Prostate gland (tissue), 2 donors: ENCODE results near the gene SLCO3A1. TPM values are rescaled to one million over a fixed set of nuclear protein-coding genes. Genes with fewer than 3 reads are reported as not detected.

Source experiments
- DNase-seq: peaks from one replicate; pipeline ENCODE4 v3.0.0-alpha.2; 2019; ENCODE audit warnings: low spot score
- H3K27ac ChIP-seq, 2 donors: fragments of 200-600 bp; sonication (generic); 2 replicates each; pipeline ENCODE4 v1.5.1; 2017 to 2019
- H3K27me3 ChIP-seq: fragments of 200-600 bp; sonication (generic); replicated peaks from 2 replicates; pipeline ENCODE4 v1.5.1; 2019; ENCODE audit not compliant: insufficient read depth
- H3K36me3 ChIP-seq, 2 donors: fragments of 200-600 bp; sonication (generic); 1 replicate in 1 of 2; 2 replicates in 1 of 2; pipeline versions ENCODE4 v1.5.1 to v1.8.1; 2017 to 2019
- H3K4me1 ChIP-seq: fragments of 200-600 bp; sonication (generic); replicated peaks from 2 replicates; pipeline ENCODE4 v1.5.1; 2019
- H3K4me3 ChIP-seq, 2 donors: fragments of 200-600 bp; sonication (generic); 2 replicates each; pipeline ENCODE4 v1.5.1; 2017 to 2019
- H3K9me3 ChIP-seq: fragments of 200-600 bp; sonication (generic); 2 replicates; pipeline ENCODE4 v1.5.1; 2017
- CTCF ChIP-seq, 4 experiments: fragments of 200-600 bp in 2 of 4; fragments of 450-650 bp in 2 of 4; sonication (generic) in 2 of 4; IDR thresholded peaks; 1 replicate in 3 of 4; 2 replicates in 1 of 4; pipeline ENCODE4 v1.5.1; 2016 to 2019; ENCODE audit warnings: antibody characterized with exemption in 4 of 4, mild to moderate bottlenecking in 2 of 4, moderate library complexity in 2 of 4
- POLR2A ChIP-seq: fragments of 450-650 bp; IDR thresholded peaks from one replicate; pipeline ENCODE4 v1.6.1; 2016; ENCODE audit warnings: antibody characterized with exemption, mild to moderate bottlenecking
- POLR2AphosphoS5 ChIP-seq: sonication (generic); formaldehyde crosslinking; IDR thresholded peaks from one replicate; pipeline ENCODE4 v1.6.1; 2017; ENCODE audit warnings: antibody characterized with exemption
- WGBS: methylation state at CpG from one replicate; pipeline ENCODE4 v1.1.5; 2018; 5-methylcytosine and 5-hydroxymethylcytosine counted together
- intact Hi-C: fragments of 100-400 bp; cut with DNase I; formaldehyde crosslinking; loops from one replicate; pipeline ENCODE4 v1.14.2; 2022
- total RNA-seq, 2 donors: library from RNA; depleted of rRNA; stranded (reverse); fragments of >200 nt; gene quantifications; one replicate each; pipeline ENCODE4 v1.1.0, GENCODE V29; 2016

Gene SLCO3A1
- total RNA-seq, 2 donors from 2014 or later: 7.4 to 35.3 TPM

GRCh38 chr15:92121047-92121446 lies 267.5 kb downstream of the SLCO3A1 start:
- TF ChIP-seq CTCF (IDR thresholded peaks at IDR 0.05): no peak
- TF ChIP-seq POLR2A: no peak
- no peak for TF ChIP-seq POLR2AphosphoS5
- H3K4me1 ChIP-seq: peaks cover 3% of the 10 kb centered on the region
- no peaks in the 10 kb centered on the region for H3K36me3 ChIP-seq
- no peak overlapping the region for H3K4me3 ChIP-seq
- H3K27ac ChIP-seq: no peak overlapping the region
- no peaks in the 10 kb centered on the region for H3K9me3 ChIP-seq
- no peak for DNase-seq
- intact Hi-C loops: no loop called here
- no peaks in the 10 kb centered on the region for H3K27me3 ChIP-seq

- DNase-seq: no peak
- Histone ChIP-seq H3K27me3 (no peaks in the 10 kb centered on the region), H3K27ac (no peak overlapping the region), H3K9me3 (no peaks in the 10 kb centered on the region), H3K36me3 (no peaks in the 10 kb centered on the region), H3K4me1 (peaks cover 3% of the 10 kb centered on the region), H3K4me3 (no peak overlapping the region)
- no peak for TF ChIP-seq POLR2AphosphoS5
- no peak for TF ChIP-seq CTCF (IDR thresholded peaks at IDR 0.05)
- TF ChIP-seq POLR2A: no peak
- 100% methylated on average over 2 of the region's 2 CpGs for WGBS
- intact Hi-C loops: no loop called here
Measured at GRCh38 chr15:92122259-92122658, 268.8 kb downstream of the SLCO3A1 start.

- no peaks in the 10 kb centered on the region for H3K4me1 ChIP-seq
- WGBS: 85% methylated on average over 6 of the region's 6 CpGs
- H3K36me3 ChIP-seq: no peaks in the 10 kb centered on the region
- no peaks in the 10 kb centered on the region for H3K27me3 ChIP-seq
- H3K4me3 ChIP-seq: no peak overlapping the region
- TF ChIP-seq POLR2AphosphoS5 (no peak), POLR2A (no peak), CTCF (IDR thresholded peaks at IDR 0.05) (no peak)
- intact Hi-C loops: no loop called here
- no peaks in the 10 kb centered on the region for H3K9me3 ChIP-seq
- DNase-seq: no peak
- H3K27ac ChIP-seq: no peak overlapping the region
Measured at GRCh38 chr15:92123962-92124656, 270.6 kb downstream of the SLCO3A1 start.

GRCh38 chr15:92124657-92125010 lies 271.1 kb downstream of the SLCO3A1 start:
- Histone ChIP-seq H3K27ac (no peak overlapping the region), H3K9me3 (no peaks in the 10 kb centered on the region), H3K27me3 (no peaks in the 10 kb centered on the region), H3K4me3 (no peak overlapping the region), H3K36me3 (no peaks in the 10 kb centered on the region), H3K4me1 (no peaks in the 10 kb centered on the region)
- no peak for DNase-seq
- TF ChIP-seq CTCF (IDR thresholded peaks at IDR 0.05): no peak
- TF ChIP-seq POLR2AphosphoS5: no peak
- TF ChIP-seq POLR2A: no peak
- 84% methylated on average over 3 of the region's 3 CpGs for WGBS
- intact Hi-C loops: no loop called here

GRCh38 chr15:92128788-92129187 lies 275.3 kb downstream of the SLCO3A1 start:
- intact Hi-C loops: no loop called here
- Histone ChIP-seq H3K9me3 (no peaks in the 10 kb centered on the region), H3K27ac (no peak overlapping the region), H3K4me1 (no peaks in the 10 kb centered on the region), H3K27me3 (no peaks in the 10 kb centered on the region), H3K36me3 (no peaks in the 10 kb centered on the region), H3K4me3 (no peak overlapping the region)
- TF ChIP-seq POLR2A (no peak), CTCF (IDR thresholded peaks at IDR 0.05) (no peak)
- no peak for DNase-seq
- WGBS: 90% methylated on average over 5 of the region's 5 CpGs
